Stimulated activated CD8-positive, alpha-beta memory T cell treated with anti-CD3 and anti-CD28 coated beads, Interleukin-15, amount 100 ng/mL, for 24 hours (primary cell): ENCODE results near the gene RAB1B.

Source experiments
- DNase-seq: peaks from one replicate; pipeline ENCODE4 v3.0.0-alpha.2; 2020; ENCODE audit warnings: low read depth

The RAB1B gene

GRCh38 chr11:66322732-66323427, 54.4 kb downstream of the RAB1B start:
- DNase-seq: no peak

- no peak for DNase-seq
These were observed 55.2 kb downstream of the RAB1B start for GRCh38 chr11:66323684-66324083.

GRCh38 chr11:66324664-66325063, 56.2 kb downstream of the RAB1B start:
- no peak for DNase-seq

- DNase-seq: no peak
These were observed 56.8 kb downstream of the RAB1B start for GRCh38 chr11:66325263-66325671.

- no peak for DNase-seq
These were observed 58.0 kb downstream of the RAB1B start for GRCh38 chr11:66326261-66327111.
